IMR-90 (cell line): ENCODE measurements around the gene PPP6R3. TPM values are rescaled to one million over a fixed set of nuclear protein-coding genes. Genes with fewer than 3 reads are reported as not detected.

Experiments used
- ATAC-seq: fragments of 200-7000 bp; cut with Tn5 transposase; 2 replicates; pipeline ENCODE4 v1.9.1; 2020; ENCODE audit warnings: low read depth, mild to moderate bottlenecking, moderate library complexity
- BruUV-seq: library from RNA; stranded (reverse); fragments of 400-500 nt; replicated peaks from 2 replicates; lab custom pipeline; 2021; lab: Mats Ljungman, UMichigan
- CTCF ChIA-PET: fragments of 300-600 bp; formaldehyde crosslinking; extraction: SDS; loops from one replicate; lab custom pipeline; 2021; ENCODE audit warnings: antibody characterized with exemption; lab: Yijun Ruan, JAX
- POLR2A ChIA-PET: fragments of 300-600 bp; sonication (Branson Sonifier 250); formaldehyde crosslinking; loops from one replicate; lab custom pipeline; 2022; ENCODE audit warnings: antibody characterized with exemption; ENCODE audit not compliant: unreplicated experiment; lab: Charles Lee
- DNase-seq: peaks from one replicate; pipeline ENCODE4 v3.0.0; 2013
- H2AFZ ChIP-seq: replicated peaks from 2 replicates; pipeline ENCODE3; 2013; ENCODE audit warnings: low read length, mild to moderate bottlenecking; ENCODE audit not compliant: poor library complexity
- H2AK5ac ChIP-seq: 2 replicates; pipeline ENCODE4 v1.6.1; 2013; ENCODE audit warnings: low read depth, low read length, inconsistent platforms
- H2AK9ac ChIP-seq: replicated peaks from 2 replicates; pipeline ENCODE3; 2013; ENCODE audit warnings: mild to moderate bottlenecking, low read depth, low read length, moderate library complexity; ENCODE audit not compliant: poor library complexity
- H2BK120ac ChIP-seq: 2 replicates; pipeline ENCODE4 v1.6.1; 2013; ENCODE audit warnings: low read depth, low read length, inconsistent platforms
- H2BK15ac ChIP-seq: 3 replicates; pipeline ENCODE4 v1.6.1; 2013; ENCODE audit warnings: low read depth, low read length, inconsistent platforms
- H2BK20ac ChIP-seq: 2 replicates; pipeline ENCODE4 v1.6.1; 2013; ENCODE audit warnings: low read depth, mild to moderate bottlenecking, inconsistent platforms, low read length, moderate library complexity
- H2BK5ac ChIP-seq: 2 replicates; pipeline ENCODE4 v1.6.1; 2013; ENCODE audit warnings: mild to moderate bottlenecking, low read depth, low read length, inconsistent platforms; ENCODE audit not compliant: poor library complexity, severe bottlenecking
- H3K14ac ChIP-seq: replicated peaks from 2 replicates; pipeline ENCODE4 v1.6.1; 2013; ENCODE audit warnings: low read depth, low read length, inconsistent platforms
- H3K18ac ChIP-seq: 2 replicates; pipeline ENCODE4 v1.6.1; 2013; ENCODE audit warnings: low read depth, low read length, control low read depth
- H3K23ac ChIP-seq: 2 replicates; pipeline ENCODE4 v1.6.1; 2013; ENCODE audit warnings: low read depth, low read length, inconsistent platforms
- H3K27ac ChIP-seq: 2 replicates; pipeline ENCODE4 v1.5.1; 2013; ENCODE audit warnings: mild to moderate bottlenecking, control low read depth, low read length; ENCODE audit not compliant: insufficient read depth
- H3K27me3 ChIP-seq: 2 replicates; pipeline ENCODE4 v1.6.1; 2013; ENCODE audit warnings: low read length; ENCODE audit not compliant: control insufficient read depth, insufficient read depth
- H3K36me3 ChIP-seq: 2 replicates; pipeline ENCODE4 v1.6.1; 2013; ENCODE audit warnings: low read length, mixed read lengths; ENCODE audit not compliant: control insufficient read depth, insufficient read depth
- H3K4ac ChIP-seq: 2 replicates; pipeline ENCODE4 v1.6.1; 2013; ENCODE audit warnings: low read depth, low read length, inconsistent platforms
- H3K4me1 ChIP-seq: 2 replicates; pipeline ENCODE4 v1.6.1; 2013; ENCODE audit warnings: low read length, mixed read lengths; ENCODE audit not compliant: control insufficient read depth, insufficient read depth
- H3K4me2 ChIP-seq: 2 replicates; pipeline ENCODE4 v1.6.1; 2013; ENCODE audit warnings: low read depth, mild to moderate bottlenecking, control low read depth, low read length, moderate library complexity
- H3K4me3 ChIP-seq: 2 replicates; pipeline ENCODE4 v1.5.1; 2013; ENCODE audit warnings: low read depth, mild to moderate bottlenecking, control low read depth, low read length, moderate library complexity; ENCODE audit not compliant: insufficient read depth
- H3K56ac ChIP-seq: 2 replicates; pipeline ENCODE4 v1.6.1; 2013; ENCODE audit warnings: low read length, inconsistent platforms; ENCODE audit not compliant: insufficient read depth; ENCODE audit errors: extremely low read depth
- H3K79me1 ChIP-seq, 2 experiments: 2 replicates each; pipeline ENCODE4 v1.6.1; 2013; ENCODE audit warnings: low read length in 2 of 2, inconsistent platforms in 1 of 2, low read depth in 1 of 2
- H3K9ac ChIP-seq: 2 replicates; pipeline ENCODE4 v1.6.1; 2013; ENCODE audit warnings: low read depth, low read length, control low read depth
- H3K9me1 ChIP-seq: 2 replicates; pipeline ENCODE4 v1.6.1; 2013; ENCODE audit warnings: low read length, inconsistent platforms; ENCODE audit not compliant: insufficient read depth
- H3K9me3 ChIP-seq: 2 replicates; pipeline ENCODE4 v1.6.1; 2013; ENCODE audit warnings: low read length; ENCODE audit not compliant: control insufficient read depth, insufficient read depth
- H4K20me1 ChIP-seq: 2 replicates; pipeline ENCODE4 v1.6.1; 2013; ENCODE audit warnings: low read length, inconsistent platforms; ENCODE audit not compliant: insufficient read depth
- H4K5ac ChIP-seq: 2 replicates; pipeline ENCODE4 v1.6.1; 2013; ENCODE audit warnings: mild to moderate bottlenecking, low read depth, low read length, control low read depth
- H4K8ac ChIP-seq, 2 experiments: 2 replicates each; pipeline ENCODE4 v1.6.1; 2013; ENCODE audit warnings: low read depth in 2 of 2, low read length in 2 of 2, control low read depth in 1 of 2, inconsistent platforms in 1 of 2
- H4K91ac ChIP-seq: 2 replicates; pipeline ENCODE4 v1.6.1; 2013; ENCODE audit warnings: low read depth, low read length, inconsistent platforms; ENCODE audit not compliant: insufficient read depth
- CEBPB ChIP-seq: IDR thresholded peaks from 2 replicates; pipeline ENCODE4 v1.6.1; 2012; ENCODE audit warnings: low read depth, low read length, improper control_type of control experiment
- CHD1 ChIP-seq: IDR thresholded peaks from 2 replicates; pipeline ENCODE4 v1.6.1; 2012; ENCODE audit warnings: low read depth, low read length, improper control_type of control experiment
- ELK1 ChIP-seq: fragments of 150-350 bp; IDR thresholded peaks from 2 replicates; pipeline ENCODE4 v1.6.1; 2016; ENCODE audit warnings: low read depth, mild to moderate bottlenecking, low read length, moderate library complexity, borderline replicate concordance
- MXI1 ChIP-seq: IDR thresholded peaks from 2 replicates; pipeline ENCODE4 v1.6.1; 2012; ENCODE audit warnings: low read depth, mild to moderate bottlenecking, low read length, moderate library complexity, borderline replicate concordance
- POLR2A ChIP-seq: IDR thresholded peaks from 2 replicates; pipeline ENCODE4 v1.6.1; 2012; ENCODE audit warnings: mild to moderate bottlenecking, low read depth, low read length
- RAD21 ChIP-seq: IDR thresholded peaks from 2 replicates; pipeline ENCODE4 v1.6.1; 2012; ENCODE audit warnings: low read length, improper control_type of control experiment
- RCOR1 ChIP-seq: IDR thresholded peaks from 2 replicates; pipeline ENCODE4 v1.6.1; 2012; ENCODE audit warnings: mild to moderate bottlenecking, low read length, improper control_type of control experiment; ENCODE audit not compliant: insufficient replicate concordance
- SMC3 ChIP-seq: fragments of 150-350 bp; IDR thresholded peaks from 2 replicates; pipeline ENCODE4 v1.6.1; 2016; ENCODE audit warnings: low read depth, mild to moderate bottlenecking, antibody characterized with exemption, low read length, moderate library complexity
- USF2 ChIP-seq: fragments of 150-350 bp; IDR thresholded peaks from 2 replicates; pipeline ENCODE4 v1.6.1; 2017; ENCODE audit warnings: mild to moderate bottlenecking, antibody characterized with exemption, low read length, low read depth
- WGBS, 2 experiments: methylation state at CpG; one replicate each; pipeline versions ENCODE4 v1.1.5 to v1.1.7; 2013; ENCODE audit warnings: missing lambda C conversion rate in 2 of 2; ENCODE audit not compliant: insufficient read length in 1 of 2; ENCODE audit errors: extremely low coverage in 2 of 2; 5-methylcytosine and 5-hydroxymethylcytosine counted together
- dilution Hi-C: fragments of 300-500 bp; cut with HindIII; formaldehyde crosslinking; loops from one replicate; pipeline ENCODE4 v1.14.3; 2018; ENCODE audit warnings: low sequenced_read_pairs; ENCODE audit not compliant: unreplicated experiment
- in situ Hi-C: fragments of 300-500 bp; cut with MboI; formaldehyde crosslinking; loops from 3 replicates; pipeline ENCODE4 v1.14.3; 2019; ENCODE audit warnings: low sequenced_read_pairs, inconsistent platforms, mixed read lengths
- intact Hi-C: fragments of 100-400 bp; cut with micrococcal nuclease; formaldehyde crosslinking; loops from 2 replicates; pipeline ENCODE4 v1.10.0; 2022
- polyA plus RNA-seq, 3 experiments: library from polyadenylated mRNA; depleted of rRNA; stranded (reverse); fragments of >200 nt; gene quantifications; 2 replicates each; pipeline ENCODE4 v1.2.3, GENCODE V29; 2012; ENCODE audit warnings: low replicate concordance in 1 of 3
- total RNA-seq: library from RNA; depleted of rRNA; stranded (reverse); fragments of >200 nt; gene quantifications from 2 replicates; pipeline ENCODE4 v1.2.3, GENCODE V29; 2012

The PPP6R3 gene
- total and polyA plus RNA-seq, 2 of the 4 experiments (the other 2 are of a cell fraction) = 29.0 to 123 TPM

GRCh38 chr11:68524213-68524612 lies 63.7 kb downstream of the PPP6R3 start:
- peaks cover 55 to 75% of the 10 kb centered on the region in 2 experiments for H3K79me1 ChIP-seq
- no peak overlapping the region for H3K9ac ChIP-seq
- H3K4me1 ChIP-seq = no peaks in the 10 kb centered on the region
- intact Hi-C loops = loop anchor here (5.0 kb wide), 1 partner anchor 37 kb away; no protein-coding TSS in a partner anchor
- ChIA-PET CTCF (interaction anchor here (1.5 kb wide), 1 partner anchor 11 kb away, joined by 6 read pairs; no protein-coding TSS in a partner anchor), POLR2A (no interaction called here)
- no peak overlapping the region for H3K14ac ChIP-seq
- no peaks in the 10 kb centered on the region for H3K27me3 ChIP-seq
- no peak overlapping the region for H3K18ac ChIP-seq
- no peak overlapping the region for H2AK5ac ChIP-seq
- BruUV-seq = no TSS peak
- H4K20me1 ChIP-seq = peaks cover 49% of the 10 kb centered on the region
- TF ChIP-seq SMC3 (no peak), MXI1 (no peak), RAD21 (no peak), CEBPB (no peak), POLR2A (no peak), ELK1 (no peak), RCOR1 (no peak), USF2 (no peak), CHD1 (no peak)
- H2AK9ac ChIP-seq = no peak overlapping the region
- H3K27ac ChIP-seq = no peak overlapping the region
- H4K91ac ChIP-seq = no peak overlapping the region
- ATAC-seq (no peak), DNase-seq (no peak)
- no peak overlapping the region for H3K4ac ChIP-seq
- H4K5ac ChIP-seq = no peak overlapping the region
- H2AFZ ChIP-seq = no peak overlapping the region
- H3K36me3 ChIP-seq = peaks cover 40% of the 10 kb centered on the region
- dilution Hi-C loops = no loop called here
- no peak overlapping the region for H3K4me2 ChIP-seq
- H4K8ac ChIP-seq = no peak overlapping the region
- H3K23ac ChIP-seq = no peak overlapping the region
- no peak overlapping the region for H2BK120ac ChIP-seq
- no peak overlapping the region for H2BK20ac ChIP-seq
- H3K56ac ChIP-seq = no peak overlapping the region
- no peaks in the 10 kb centered on the region for H3K9me3 ChIP-seq
- H2BK15ac ChIP-seq = no peak overlapping the region
- in situ Hi-C loops = no loop called here
- WGBS, 2 experiments = no CpG with 5 or more reads among the region's 2 CpGs
- H2BK5ac ChIP-seq = no peak overlapping the region
- peaks cover 12% of the 10 kb centered on the region; the same call in 1 of the 2 replicates for H3K9me1 ChIP-seq
- no peak overlapping the region for H3K4me3 ChIP-seq
